ENCODE data around the gene HLA-DRB5. TPM values are rescaled to one million over a fixed set of nuclear protein-coding genes. Genes with fewer than 3 reads are reported as not detected.

HLA-DRB5 gene
- total and polyA plus RNA-seq, 11 donors: 0.38 to 93.6 (median 48.0) TPM

- Histone ChIP-seq H3K9me3 (no peaks in the 10 kb centered on the region), H3K4me3 (no peak overlapping the region), H3K36me3 (no peaks in the 10 kb centered on the region), H3K27me3 (peaks cover 0 to 10% (median 0%) of the 10 kb centered on the region in 9 donors), H3K27ac (no peak overlapping the region), H3K4me1 (peaks cover 0 to 6% (median 0%) of the 10 kb centered on the region in 12 donors)
- DNase-seq (no peak), ATAC-seq (no peak)
- TF ChIP-seq CTCF (IDR thresholded peaks at IDR 0.05) (no peak), POLR2A (IDR thresholded peaks at IDR 0.05) (no peak)
- WGBS, 4 donors: 83% methylated on average over 1 of the region's 1 CpG; no CpG with 5 or more reads in 3 of the 4 donors
- intact Hi-C loops (cut with DNase I): loop anchor here in 4 of 10 donors (5.0 to 10.0 kb wide), 4 partner anchors 48 to 67 kb away; partner anchors contain the start of gene HLA-DRB1 (in 3 of the 4)
Observed at GRCh38 chr6:32519910-32520258, 10.2 kb downstream of the HLA-DRB5 start.

GRCh38 chr6:32519118-32519909, 10.8 kb downstream of the HLA-DRB5 start:
- Histone ChIP-seq H3K27ac (no peak overlapping the region), H3K36me3 (no peaks in the 10 kb centered on the region), H3K4me3 (no peak overlapping the region), H3K4me1 (peaks cover 0 to 6% (median 0%) of the 10 kb centered on the region in 12 donors), H3K9me3 (no peaks in the 10 kb centered on the region), H3K27me3 (peaks cover 0 to 10% (median 0%) of the 10 kb centered on the region in 9 donors)
- DNase-seq (no peak), ATAC-seq (no peak)
- 64 to 94% (median 69%) methylated on average over 4 of the region's 4 CpGs; no CpG with 5 or more reads in 1 of the 4 donors for WGBS, 4 donors
- intact Hi-C loops (cut with DNase I): no loop called here
- TF ChIP-seq CTCF (IDR thresholded peaks at IDR 0.05) (no peak), POLR2A (IDR thresholded peaks at IDR 0.05) (no peak)

GRCh38 chr6:32517654-32518445, 12.2 kb downstream of the HLA-DRB5 start:
- ATAC-seq (no peak), DNase-seq (no peak)
- H3K4me1 ChIP-seq: peaks cover 0 to 6% (median 0%) of the 10 kb centered on the region in 12 donors
- intact Hi-C loops (cut with DNase I): no loop called here
- H3K9me3 ChIP-seq: no peaks in the 10 kb centered on the region
- no peak overlapping the region for H3K27ac ChIP-seq
- H3K36me3 ChIP-seq: no peaks in the 10 kb centered on the region
- peaks cover 0 to 10% (median 0%) of the 10 kb centered on the region in 9 donors for H3K27me3 ChIP-seq
- no peak for TF ChIP-seq CTCF (IDR thresholded peaks at IDR 0.05)
- H3K4me3 ChIP-seq: no peak overlapping the region
- WGBS, 4 donors: 29 to 59% (median 41%) methylated on average over 1 of the region's 1 CpG; no CpG with 5 or more reads in 1 of the 4 donors

GRCh38 chr6:32501016-32501415, 29.1 kb downstream of the HLA-DRB5 start:
- Histone ChIP-seq H3K4me1 (no peaks in the 10 kb centered on the region), H3K36me3 (no peaks in the 10 kb centered on the region), H3K9me3 (no peaks in the 10 kb centered on the region), H3K4me3 (no peak overlapping the region), H3K27me3 (no peaks in the 10 kb centered on the region), H3K27ac (no peak overlapping the region)
- intact Hi-C loops (cut with DNase I): no loop called here
- ATAC-seq: peak in 1 of 4 donors; percentile 12
- WGBS, 4 donors: 11 to 35% (median 17%) methylated on average over 3 of the region's 3 CpGs
- TF ChIP-seq POLR2A (IDR thresholded peaks at IDR 0.05) (no peak), CTCF (IDR thresholded peaks at IDR 0.05) (no peak)
- DNase-seq: no peak
